Keratinocyte (primary cell): ENCODE measurements around the gene HLA-B. TPM values are rescaled to one million over a fixed set of nuclear protein-coding genes. Genes with fewer than 3 reads are reported as not detected.

Experiments used
- DNase-seq: peaks from one replicate; pipeline ENCODE4 v3.0.0-alpha.2; 2011; ENCODE audit warnings: low read depth, missing footprints, low spot score
- FAIRE-seq: peaks from 2 replicates; lab custom pipeline; 2011; peaks lifted over from hg19 to GRCh38; lab: Jason Lieb, UNC
- H2AFZ ChIP-seq: 2 replicates; pipeline ENCODE4 v1.6.0; 2012; ENCODE audit warnings: low read length, control low read depth, inconsistent platforms; ENCODE audit not compliant: control insufficient read depth
- H3K27ac ChIP-seq: 2 replicates; pipeline ENCODE4 v1.5.1; 2011; ENCODE audit warnings: low read length; ENCODE audit not compliant: control insufficient read depth, insufficient read depth
- H3K27me3 ChIP-seq: 3 replicates; pipeline ENCODE4 v1.6.0; 2011; ENCODE audit warnings: low read length; ENCODE audit not compliant: control insufficient read depth, insufficient read depth; ENCODE audit errors: extremely low read depth
- H3K36me3 ChIP-seq, 2 experiments: 2 replicates in 1 of 2; 3 replicates in 1 of 2; pipeline ENCODE4 v1.5.1; 2011; ENCODE audit warnings: low read length in 2 of 2, mild to moderate bottlenecking in 1 of 2; ENCODE audit not compliant: control insufficient read depth in 2 of 2, insufficient read depth in 2 of 2; ENCODE audit errors: extremely low read depth in 1 of 2
- H3K4me1 ChIP-seq: 3 replicates; pipeline ENCODE4 v1.5.1; 2011; ENCODE audit warnings: low read length; ENCODE audit not compliant: control insufficient read depth, insufficient read depth; ENCODE audit errors: extremely low read depth
- H3K4me2 ChIP-seq: 3 replicates; pipeline ENCODE4 v1.6.0; 2011; ENCODE audit warnings: low read depth, low read length; ENCODE audit not compliant: control insufficient read depth, insufficient read depth; ENCODE audit errors: extremely low read depth
- H3K4me3 ChIP-seq, 3 experiments: fragments of 200-600 bp in 1 of 3; sonication (generic) in 1 of 3; 2 replicates in 2 of 3; 3 replicates in 1 of 3; pipeline ENCODE4 v1.5.1; 2011 to 2016; ENCODE audit warnings: low read length in 3 of 3, mild to moderate bottlenecking in 3 of 3, control low read depth in 2 of 3, inconsistent platforms in 1 of 3, low read depth in 1 of 3, mixed read lengths in 1 of 3, mixed run types in 1 of 3, moderate library complexity in 1 of 3; ENCODE audit not compliant: control insufficient read depth in 2 of 3, insufficient read depth in 2 of 3; ENCODE audit errors: extremely low read depth in 1 of 3
- H3K79me2 ChIP-seq: 2 replicates; pipeline ENCODE4 v1.6.0; 2012; ENCODE audit warnings: low read length; ENCODE audit not compliant: control insufficient read depth, insufficient read depth
- H3K9ac ChIP-seq: 3 replicates; pipeline ENCODE4 v1.6.0; 2011; ENCODE audit warnings: low read length; ENCODE audit not compliant: control insufficient read depth, insufficient read depth; ENCODE audit errors: extremely low read depth
- H3K9me1 ChIP-seq: 3 replicates; pipeline ENCODE4 v1.6.0; 2011; ENCODE audit warnings: low read length; ENCODE audit not compliant: control insufficient read depth, insufficient read depth; ENCODE audit errors: extremely low read depth
- H3K9me3 ChIP-seq: 2 replicates; pipeline ENCODE4 v1.5.1; 2012; ENCODE audit warnings: low read depth, low read length; ENCODE audit not compliant: control insufficient read depth
- H4K20me1 ChIP-seq: 3 replicates; pipeline ENCODE4 v1.6.0; 2011; ENCODE audit warnings: low read length; ENCODE audit not compliant: control insufficient read depth, insufficient read depth; ENCODE audit errors: extremely low read depth
- EZH2 ChIP-seq: IDR thresholded peaks from one replicate; pipeline ENCODE4 v1.6.1; 2012; ENCODE audit warnings: inconsistent platforms, mild to moderate bottlenecking, low read length, moderate library complexity
- dilution Hi-C: fragments of 300-500 bp; cut with MboI; formaldehyde crosslinking; loops from one replicate; pipeline ENCODE4 v1.7.0; 2020; ENCODE audit warnings: low sequenced_read_pairs; ENCODE audit not compliant: extremely low pct_ligation_motif_present
- polyA plus RNA-seq, 5 experiments: library from polyadenylated mRNA; depleted of rRNA in 3 of 5; stranded (reverse) in 3 of 5; stranded (forward) in 1 of 5; unstranded in 1 of 5; fragments of >200 nt; gene quantifications; 1 replicate in 1 of 5; 2 replicates in 3 of 5; 3 replicates in 1 of 5; pipeline versions ENCODE4 v1.2.1 to v1.2.3, GENCODE V29; 2011 to 2012; ENCODE audit warnings: missing spikeins in 2 of 5, low read depth in 1 of 5, low replicate concordance in 1 of 5
- TF ChIP-seq, protein P1 (sequence below), 3 experiments: IDR thresholded peaks in 1 of 3; conservative IDR thresholded peaks in 1 of 3; optimal IDR thresholded peaks in 1 of 3; 2 replicates in 2 of 3; 3 replicates in 1 of 3; pipeline versions ENCODE3 to v1.5.1; 2011; ENCODE audit warnings: low read length in 3 of 3, mild to moderate bottlenecking in 3 of 3, moderate library complexity in 2 of 3, control low read depth in 1 of 3, inconsistent platforms in 1 of 3; ENCODE audit not compliant: insufficient read depth in 2 of 3; ENCODE audit errors: extremely low read depth in 1 of 3

The HLA-B gene
- polyA plus RNA-seq, 1 donor (not counting 4 experiments of a cell fraction or from before 2014, with no cell fraction given): 265 TPM

DNA sequence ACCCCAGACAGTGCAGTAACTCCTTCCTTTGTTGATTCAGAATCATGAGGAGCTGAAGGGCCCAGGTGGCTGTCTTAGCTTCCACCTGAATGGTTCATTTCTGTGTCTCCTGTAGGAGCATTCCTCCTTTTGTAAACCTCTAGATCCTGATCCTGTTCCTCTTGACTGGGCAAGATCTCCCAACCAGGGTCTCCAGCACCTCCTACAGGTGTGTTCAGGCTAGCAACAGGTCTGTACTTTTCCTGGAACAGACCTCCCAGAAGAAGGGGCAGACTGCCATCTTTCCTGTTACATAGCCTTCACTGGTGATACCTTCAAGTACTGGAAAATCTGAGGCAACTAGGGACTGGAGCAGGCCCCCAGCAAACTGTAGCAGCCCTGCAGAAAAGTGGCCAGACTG lies 35.2 kb downstream of the HLA-B start:
- no peaks in the 10 kb centered on the region for H3K79me2 ChIP-seq
- no peaks in the 10 kb centered on the region for H3K4me1 ChIP-seq
- dilution Hi-C loops: no loop called here
- H3K27me3 ChIP-seq: no peaks in the 10 kb centered on the region
- no peaks in the 10 kb centered on the region for H3K9me3 ChIP-seq
- no peak overlapping the region for H3K4me3 ChIP-seq
- H3K36me3 ChIP-seq: no peaks in the 10 kb centered on the region
- FAIRE-seq: no peak
- DNase-seq: no peak
- H2AFZ ChIP-seq: no peak overlapping the region
- no peaks in the 10 kb centered on the region for H4K20me1 ChIP-seq
- no peak overlapping the region for H3K4me2 ChIP-seq
- no peaks in the 10 kb centered on the region for H3K9me1 ChIP-seq
- TF ChIP-seq, protein P1, sequence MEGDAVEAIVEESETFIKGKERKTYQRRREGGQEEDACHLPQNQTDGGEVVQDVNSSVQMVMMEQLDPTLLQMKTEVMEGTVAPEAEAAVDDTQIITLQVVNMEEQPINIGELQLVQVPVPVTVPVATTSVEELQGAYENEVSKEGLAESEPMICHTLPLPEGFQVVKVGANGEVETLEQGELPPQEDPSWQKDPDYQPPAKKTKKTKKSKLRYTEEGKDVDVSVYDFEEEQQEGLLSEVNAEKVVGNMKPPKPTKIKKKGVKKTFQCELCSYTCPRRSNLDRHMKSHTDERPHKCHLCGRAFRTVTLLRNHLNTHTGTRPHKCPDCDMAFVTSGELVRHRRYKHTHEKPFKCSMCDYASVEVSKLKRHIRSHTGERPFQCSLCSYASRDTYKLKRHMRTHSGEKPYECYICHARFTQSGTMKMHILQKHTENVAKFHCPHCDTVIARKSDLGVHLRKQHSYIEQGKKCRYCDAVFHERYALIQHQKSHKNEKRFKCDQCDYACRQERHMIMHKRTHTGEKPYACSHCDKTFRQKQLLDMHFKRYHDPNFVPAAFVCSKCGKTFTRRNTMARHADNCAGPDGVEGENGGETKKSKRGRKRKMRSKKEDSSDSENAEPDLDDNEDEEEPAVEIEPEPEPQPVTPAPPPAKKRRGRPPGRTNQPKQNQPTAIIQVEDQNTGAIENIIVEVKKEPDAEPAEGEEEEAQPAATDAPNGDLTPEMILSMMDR (optimal IDR thresholded peaks at IDR 0.05 in 1 of 3, IDR thresholded peaks at IDR 0.05 in 1 of 3, conservative IDR thresholded peaks at IDR 0.05 in 1 of 3; ENCODE audit: extremely low read depth in 1 of 3, insufficient read depth in 2 of 3, low read length in 3 of 3): peak in 1 of 3 experiments; percentile 10
- no peak for TF ChIP-seq EZH2
- no peak overlapping the region for H3K27ac ChIP-seq
- H3K9ac ChIP-seq: no peak overlapping the region

GRCh38 chr6:31321005-31321707 lies 35.8 kb downstream of the HLA-B start:
- Histone ChIP-seq H3K36me3 (no peaks in the 10 kb centered on the region), H3K27me3 (no peaks in the 10 kb centered on the region), H3K4me3 (no peak overlapping the region), H3K4me1 (no peaks in the 10 kb centered on the region), H3K79me2 (no peaks in the 10 kb centered on the region), H2AFZ (no peak overlapping the region), H4K20me1 (no peaks in the 10 kb centered on the region), H3K9ac (no peak overlapping the region), H3K9me1 (no peaks in the 10 kb centered on the region), H3K27ac (no peak overlapping the region), H3K9me3 (no peaks in the 10 kb centered on the region), H3K4me2 (no peak overlapping the region)
- no peak for DNase-seq
- dilution Hi-C loops: no loop called here
- no peak for TF ChIP-seq EZH2
- TF ChIP-seq, protein P1 (optimal IDR thresholded peaks at IDR 0.05 in 1 of 3, IDR thresholded peaks at IDR 0.05 in 1 of 3, conservative IDR thresholded peaks at IDR 0.05 in 1 of 3; ENCODE audit: extremely low read depth in 1 of 3, insufficient read depth in 2 of 3, low read length in 3 of 3): no peak
- FAIRE-seq: no peak
